ENCODE data around the gene CDHR1.

CDHR1 gene

GRCh38 chr10:84236807-84237198, 42.5 kb downstream of the CDHR1 start:
- Histone ChIP-seq H3K36me3 (ENCODE audit: insufficient read depth, low read length) (no peaks in the 10 kb centered on the region), H3K9ac (ENCODE audit: low read depth, low read length) (no peak overlapping the region), H3K9me3 (replicated peaks; ENCODE audit: low read length) (no peaks in the 10 kb centered on the region), H3K4me3 (ENCODE audit: low read length) (no peak overlapping the region), H3K27me3 (ENCODE audit: control insufficient read depth, insufficient read depth, low read length) (peaks cover 6% of the 10 kb centered on the region), H3K4me1 (ENCODE audit: control insufficient read depth, insufficient read depth, low read length) (no peaks in the 10 kb centered on the region), H3K4me2 (ENCODE audit: low read length) (no peak overlapping the region)

GRCh38 chr10:84237199-84238051, 43.1 kb downstream of the CDHR1 start:
- Histone ChIP-seq H3K9me3 (replicated peaks; ENCODE audit: low read length) (no peaks in the 10 kb centered on the region), H3K36me3 (ENCODE audit: insufficient read depth, low read length) (no peaks in the 10 kb centered on the region), H3K4me3 (ENCODE audit: low read length) (no peak overlapping the region), H3K4me1 (ENCODE audit: control insufficient read depth, insufficient read depth, low read length) (no peaks in the 10 kb centered on the region), H3K4me2 (ENCODE audit: low read length) (no peak overlapping the region), H3K27me3 (ENCODE audit: control insufficient read depth, insufficient read depth, low read length) (peaks cover 11% of the 10 kb centered on the region), H3K9ac (ENCODE audit: low read depth, low read length) (no peak overlapping the region)

GRCh38 chr10:84238909-84239308, 44.6 kb downstream of the CDHR1 start:
- no peaks in the 10 kb centered on the region for H3K9me3 ChIP-seq (replicated peaks; ENCODE audit: low read length)
- H3K4me3 ChIP-seq (ENCODE audit: low read length), result no peak overlapping the region
- no peaks in the 10 kb centered on the region for H3K36me3 ChIP-seq (ENCODE audit: insufficient read depth, low read length)
- no peak overlapping the region for H3K4me2 ChIP-seq (ENCODE audit: low read length)
- H3K27me3 ChIP-seq (ENCODE audit: control insufficient read depth, insufficient read depth, low read length), result peaks cover 20% of the 10 kb centered on the region
- no peak overlapping the region for H3K9ac ChIP-seq (ENCODE audit: low read depth, low read length)
- H3K4me1 ChIP-seq (ENCODE audit: control insufficient read depth, insufficient read depth, low read length), result no peaks in the 10 kb centered on the region

GRCh38 chr10:84241185-84241790, 47.0 kb downstream of the CDHR1 start, which contains the start of gene LRIT1:
LRIT1 (minus strand) TSS chr10:84241546; CDS start chr10:84241439, 107 bp downstream.
- Histone ChIP-seq H3K9ac (ENCODE audit: low read depth, low read length) (no peak within 1 kb of the TSS), H3K4me2 (ENCODE audit: low read length) (no peak within 1 kb of the TSS), H3K4me1 (ENCODE audit: control insufficient read depth, insufficient read depth, low read length) (no peaks in the 10 kb centered on the region), H3K4me3 (ENCODE audit: low read length) (no peak within 1 kb of the TSS), H3K9me3 (replicated peaks; ENCODE audit: low read length) (no peaks in the 10 kb centered on the region), H3K36me3 (ENCODE audit: insufficient read depth, low read length) (no peaks in the 10 kb centered on the region), H3K27me3 (ENCODE audit: control insufficient read depth, insufficient read depth, low read length) (peaks cover 41% of the 10 kb centered on the region)

GRCh38 chr10:84243759-84244158, 49.4 kb downstream of the CDHR1 start:
- Histone ChIP-seq H3K4me3 (ENCODE audit: low read length) (no peak overlapping the region), H3K4me2 (ENCODE audit: low read length) (no peak overlapping the region), H3K27me3 (ENCODE audit: control insufficient read depth, insufficient read depth, low read length) (peaks cover 47% of the 10 kb centered on the region), H3K4me1 (ENCODE audit: control insufficient read depth, insufficient read depth, low read length) (no peaks in the 10 kb centered on the region), H3K9me3 (replicated peaks; ENCODE audit: low read length) (no peaks in the 10 kb centered on the region), H3K36me3 (ENCODE audit: insufficient read depth, low read length) (no peaks in the 10 kb centered on the region), H3K9ac (ENCODE audit: low read depth, low read length) (no peak overlapping the region)

- peak within 1 kb of the TSS; percentile 29 for H3K4me2 ChIP-seq (ENCODE audit: low read length)
- no peak within 1 kb of the TSS for H3K9ac ChIP-seq (ENCODE audit: low read depth, low read length)
- no peaks in the 10 kb centered on the region for H3K9me3 ChIP-seq (replicated peaks; ENCODE audit: low read length)
- no peak within 1 kb of the TSS for H3K4me3 ChIP-seq (ENCODE audit: low read length)
- no peaks in the 10 kb centered on the region for H3K4me1 ChIP-seq (ENCODE audit: control insufficient read depth, insufficient read depth, low read length)
- peaks cover 47% of the 10 kb centered on the region for H3K27me3 ChIP-seq (ENCODE audit: control insufficient read depth, insufficient read depth, low read length)
- H3K36me3 ChIP-seq (ENCODE audit: insufficient read depth, low read length), result no peaks in the 10 kb centered on the region
These were observed 50.4 kb downstream of the CDHR1 start, which contains the start of gene RGR for GRCh38 chr10:84244651-84245270. RGR (plus strand) TSS chr10:84245053; CDS start chr10:84245091, 38 bp downstream.

- Histone ChIP-seq H3K9ac (ENCODE audit: low read depth, low read length) (no peak overlapping the region), H3K4me3 (ENCODE audit: low read length) (no peak overlapping the region), H3K9me3 (replicated peaks; ENCODE audit: low read length) (no peaks in the 10 kb centered on the region), H3K36me3 (ENCODE audit: insufficient read depth, low read length) (no peaks in the 10 kb centered on the region), H3K27me3 (ENCODE audit: control insufficient read depth, insufficient read depth, low read length) (peaks cover 36% of the 10 kb centered on the region), H3K4me2 (ENCODE audit: low read length) (no peak overlapping the region), H3K4me1 (ENCODE audit: control insufficient read depth, insufficient read depth, low read length) (no peaks in the 10 kb centered on the region)
These were observed 53.2 kb downstream of the CDHR1 start for GRCh38 chr10:84247496-84247895.

- H3K4me3 ChIP-seq (ENCODE audit: low read length), result no peak overlapping the region
- no peak overlapping the region for H3K4me2 ChIP-seq (ENCODE audit: low read length)
- peaks cover 29% of the 10 kb centered on the region for H3K27me3 ChIP-seq (ENCODE audit: control insufficient read depth, insufficient read depth, low read length)
- H3K36me3 ChIP-seq (ENCODE audit: insufficient read depth, low read length), result no peaks in the 10 kb centered on the region
- no peaks in the 10 kb centered on the region for H3K9me3 ChIP-seq (replicated peaks; ENCODE audit: low read length)
- H3K9ac ChIP-seq (ENCODE audit: low read depth, low read length), result no peak overlapping the region
- no peaks in the 10 kb centered on the region for H3K4me1 ChIP-seq (ENCODE audit: control insufficient read depth, insufficient read depth, low read length)
These were observed 54.5 kb downstream of the CDHR1 start for GRCh38 chr10:84248794-84249193.

GRCh38 chr10:84254552-84255478, 60.5 kb downstream of the CDHR1 start:
- Histone ChIP-seq H3K9ac (ENCODE audit: low read depth, low read length) (no peak overlapping the region), H3K9me3 (replicated peaks; ENCODE audit: low read length) (no peaks in the 10 kb centered on the region), H3K36me3 (ENCODE audit: insufficient read depth, low read length) (no peaks in the 10 kb centered on the region), H3K4me2 (ENCODE audit: low read length) (no peak overlapping the region), H3K4me1 (ENCODE audit: control insufficient read depth, insufficient read depth, low read length) (no peaks in the 10 kb centered on the region), H3K4me3 (ENCODE audit: low read length) (no peak overlapping the region), H3K27me3 (ENCODE audit: control insufficient read depth, insufficient read depth, low read length) (peaks cover 18% of the 10 kb centered on the region)

- no peaks in the 10 kb centered on the region for H3K36me3 ChIP-seq (ENCODE audit: insufficient read depth, low read length)
- H3K9me3 ChIP-seq (replicated peaks; ENCODE audit: low read length), result no peaks in the 10 kb centered on the region
- no peaks in the 10 kb centered on the region for H3K4me1 ChIP-seq (ENCODE audit: control insufficient read depth, insufficient read depth, low read length)
- peak overlapping the region; percentile 31 for H3K4me2 ChIP-seq (ENCODE audit: low read length)
- H3K9ac ChIP-seq (ENCODE audit: low read depth, low read length), result peak overlapping the region; percentile 42
- peaks cover 30% of the 10 kb centered on the region for H3K27me3 ChIP-seq (ENCODE audit: control insufficient read depth, insufficient read depth, low read length)
- H3K4me3 ChIP-seq (ENCODE audit: low read length), result peak overlapping the region; percentile 47
These were observed 62.4 kb downstream of the CDHR1 start for GRCh38 chr10:84256510-84257342.

Data from skeletal muscle satellite cell (primary cell).